GM23338 (cell line): Measurements from ENCODE around the gene FHIT. TPM values are rescaled to one million over a fixed set of nuclear protein-coding genes. Genes with fewer than 3 reads are reported as not detected.

Experiments
- ATAC-seq: fragments of 200-7000 bp; cut with Tn5 transposase; 3 replicates; pipeline ENCODE4 v1.9.1; 2020
- DNase-seq: peaks from one replicate; pipeline ENCODE4 v3.0.0-alpha.2; 2015; ENCODE audit warnings: low spot score
- H2AFZ ChIP-seq: fragments of 200-600 bp; sonication (generic); 2 replicates; pipeline ENCODE4 v1.8.0; 2016; ENCODE audit warnings: antibody characterized with exemption, mild to moderate bottlenecking, moderate library complexity
- H3F3A ChIP-seq: fragments of 200-600 bp; sonication (generic); replicated peaks from 2 replicates; pipeline ENCODE4 v1.8.0; 2017; ENCODE audit warnings: antibody characterized with exemption, mixed run types, low read depth
- H3K27ac ChIP-seq: fragments of 200-600 bp; sonication (generic); 2 replicates; pipeline ENCODE4 v1.6.1; 2016; ENCODE audit warnings: low read depth
- H3K27me3 ChIP-seq: fragments of 200-600 bp; sonication (generic); 2 replicates; pipeline ENCODE4 v1.8.0; 2016; ENCODE audit warnings: mild to moderate bottlenecking, mixed run types, moderate library complexity; ENCODE audit not compliant: insufficient read depth
- H3K36me3 ChIP-seq: fragments of 200-600 bp; sonication (generic); 2 replicates; pipeline ENCODE4 v1.8.0; 2016; ENCODE audit warnings: mild to moderate bottlenecking; ENCODE audit not compliant: insufficient read depth
- H3K4me1 ChIP-seq: fragments of 200-600 bp; sonication (generic); 2 replicates; pipeline ENCODE4 v1.8.0; 2016; ENCODE audit warnings: mild to moderate bottlenecking, moderate library complexity; ENCODE audit not compliant: insufficient read depth
- H3K4me2 ChIP-seq: fragments of 200-600 bp; sonication (generic); 2 replicates; pipeline ENCODE4 v1.7.1; 2017; ENCODE audit warnings: mixed run types
- H3K4me3 ChIP-seq: fragments of 200-600 bp; sonication (generic); 2 replicates; pipeline ENCODE4 v1.6.1; 2016; ENCODE audit warnings: mixed run types
- H3K79me2 ChIP-seq: fragments of 200-600 bp; sonication (generic); replicated peaks from 2 replicates; pipeline ENCODE4 v1.8.0; 2017; ENCODE audit warnings: mild to moderate bottlenecking; ENCODE audit not compliant: insufficient read depth
- H3K9me2 ChIP-seq: fragments of 200-600 bp; sonication (generic); 2 replicates; pipeline ENCODE4 v1.8.0; 2017; ENCODE audit not compliant: insufficient read depth
- H4K20me1 ChIP-seq: fragments of 200-600 bp; sonication (generic); replicated peaks from 2 replicates; pipeline ENCODE4 v1.8.0; 2017; ENCODE audit warnings: mild to moderate bottlenecking; ENCODE audit not compliant: insufficient read depth
- H3K27ac Mint-ChIP-seq: 2 replicates; pipeline ENCODE4 v1.8.0; 2020; ENCODE audit warnings: inconsistent platforms, mild to moderate bottlenecking, moderate library complexity, mixed read lengths
- H3K27me3 Mint-ChIP-seq: 3 replicates; pipeline ENCODE4 v1.8.0; 2022; ENCODE audit warnings: low read depth, mild to moderate bottlenecking, moderate library complexity, mixed read lengths, inconsistent platforms; ENCODE audit not compliant: insufficient read depth, poor library complexity
- H3K36me3 Mint-ChIP-seq: 3 replicates; pipeline ENCODE4 v1.8.0; 2021; ENCODE audit warnings: low read depth, mild to moderate bottlenecking, inconsistent platforms, moderate library complexity, mixed read lengths
- H3K4me1 Mint-ChIP-seq: 3 replicates; pipeline ENCODE4 v1.8.0; 2020; ENCODE audit warnings: mild to moderate bottlenecking, inconsistent platforms, mixed read lengths
- H3K4me3 Mint-ChIP-seq: 3 replicates; pipeline ENCODE4 v1.8.0; 2021; ENCODE audit warnings: moderate library complexity, mild to moderate bottlenecking, inconsistent platforms, mixed read lengths
- H3K9me3 Mint-ChIP-seq: 3 replicates; pipeline ENCODE4 v1.8.0; 2020; ENCODE audit warnings: moderate library complexity, mild to moderate bottlenecking, inconsistent platforms, mixed read lengths
- CREB1 ChIP-seq: fragments of 250-450 bp; sonication (Bioruptor Pico); IDR thresholded peaks from 2 replicates; pipeline ENCODE4 v1.5.0; 2020; ENCODE audit warnings: low read depth, mild to moderate bottlenecking, moderate library complexity
- EZH2 ChIP-seq: fragments of 200-600 bp; sonication (generic); IDR thresholded peaks from one replicate; pipeline ENCODE4 v1.8.0; 2017; ENCODE audit warnings: antibody characterized with exemption, mild to moderate bottlenecking, low read depth; ENCODE audit not compliant: unreplicated experiment
- EZH2phosphoT487 ChIP-seq: fragments of 200-600 bp; sonication (generic); IDR thresholded peaks from one replicate; pipeline ENCODE4 v1.8.1; 2018; ENCODE audit warnings: antibody characterized with exemption; ENCODE audit not compliant: unreplicated experiment
- JUNB ChIP-seq: IDR thresholded peaks from one replicate; pipeline ENCODE4 v1.6.1; 2016; ENCODE audit warnings: antibody characterized with exemption; ENCODE audit not compliant: unreplicated experiment
- NANOG ChIP-seq: IDR thresholded peaks from 2 replicates; pipeline ENCODE4 v1.6.1; 2016; ENCODE audit warnings: antibody characterized with exemption, borderline replicate concordance
- POLR2AphosphoS5 ChIP-seq: IDR thresholded peaks from 2 replicates; pipeline ENCODE4 v1.6.1; 2016; ENCODE audit warnings: antibody characterized with exemption, low read depth
- STAT1 ChIP-seq: IDR thresholded peaks from one replicate; pipeline ENCODE4 v1.6.1; 2016; ENCODE audit warnings: antibody characterized with exemption; ENCODE audit not compliant: unreplicated experiment
- ZNF114 ChIP-seq: fragments of 250-450 bp; sonication (Bioruptor Pico); IDR thresholded peaks from 2 replicates; pipeline ENCODE4 v1.5.0; 2020; ENCODE audit warnings: mild to moderate bottlenecking, moderate library complexity
- ZNF331 ChIP-seq: fragments of 250-450 bp; sonication (Bioruptor Pico); IDR thresholded peaks from 2 replicates; pipeline ENCODE4 v1.5.0; 2020; ENCODE audit warnings: low read depth, mild to moderate bottlenecking, moderate library complexity
- polyA plus RNA-seq: library from polyadenylated mRNA; unstranded; fragments of >200 nt; fragmentation: Nextera tagmentation; extraction: Ambion mirVana; gene quantifications from 2 replicates; pipeline ENCODE4 v1.2.1, GENCODE V29; 2016
- total RNA-seq: library from RNA; depleted of rRNA; stranded (reverse); fragments of >200 nt; shearing (Covaris generic); gene quantifications from 2 replicates; pipeline ENCODE4 v1.2.3, GENCODE V29; 2014
- TF ChIP-seq, protein P1 (sequence below): fragments of 250-450 bp; sonication (Bioruptor Pico); IDR thresholded peaks from 2 replicates; pipeline ENCODE4 v1.5.0; 2020; ENCODE audit warnings: mild to moderate bottlenecking, moderate library complexity
- TF ChIP-seq, protein P2 (sequence below): IDR thresholded peaks from one replicate; pipeline ENCODE4 v1.6.1; 2018; ENCODE audit warnings: antibody characterized with exemption; ENCODE audit not compliant: unreplicated experiment
- TF ChIP-seq, protein P3 (sequence below): IDR thresholded peaks from 2 replicates; pipeline ENCODE4 v1.6.1; 2016; ENCODE audit warnings: antibody characterized with exemption

Gene FHIT
- total and polyA plus RNA-seq, 2 experiments from 2014 or later = 3.0 to 8.3 TPM

DNA sequence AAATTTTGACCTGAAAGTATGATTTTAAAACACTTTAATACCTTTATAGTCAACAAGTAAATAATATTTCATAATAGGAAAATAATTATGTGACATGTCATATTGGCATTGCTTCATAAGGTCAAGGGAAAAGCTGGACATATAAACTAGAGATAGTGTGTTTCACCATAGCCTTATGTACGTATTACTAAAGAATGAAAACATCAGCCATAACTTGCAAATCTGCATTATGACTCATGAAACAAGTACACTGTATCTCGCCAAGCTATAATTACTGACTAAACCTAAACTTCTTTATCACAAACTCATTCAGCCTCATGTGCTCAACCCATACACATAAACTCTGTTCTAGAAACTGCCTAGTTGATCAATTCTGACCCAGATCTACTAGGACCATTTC, 950.1 kb downstream of the FHIT start (continued):
- TF ChIP-seq, protein P1, sequence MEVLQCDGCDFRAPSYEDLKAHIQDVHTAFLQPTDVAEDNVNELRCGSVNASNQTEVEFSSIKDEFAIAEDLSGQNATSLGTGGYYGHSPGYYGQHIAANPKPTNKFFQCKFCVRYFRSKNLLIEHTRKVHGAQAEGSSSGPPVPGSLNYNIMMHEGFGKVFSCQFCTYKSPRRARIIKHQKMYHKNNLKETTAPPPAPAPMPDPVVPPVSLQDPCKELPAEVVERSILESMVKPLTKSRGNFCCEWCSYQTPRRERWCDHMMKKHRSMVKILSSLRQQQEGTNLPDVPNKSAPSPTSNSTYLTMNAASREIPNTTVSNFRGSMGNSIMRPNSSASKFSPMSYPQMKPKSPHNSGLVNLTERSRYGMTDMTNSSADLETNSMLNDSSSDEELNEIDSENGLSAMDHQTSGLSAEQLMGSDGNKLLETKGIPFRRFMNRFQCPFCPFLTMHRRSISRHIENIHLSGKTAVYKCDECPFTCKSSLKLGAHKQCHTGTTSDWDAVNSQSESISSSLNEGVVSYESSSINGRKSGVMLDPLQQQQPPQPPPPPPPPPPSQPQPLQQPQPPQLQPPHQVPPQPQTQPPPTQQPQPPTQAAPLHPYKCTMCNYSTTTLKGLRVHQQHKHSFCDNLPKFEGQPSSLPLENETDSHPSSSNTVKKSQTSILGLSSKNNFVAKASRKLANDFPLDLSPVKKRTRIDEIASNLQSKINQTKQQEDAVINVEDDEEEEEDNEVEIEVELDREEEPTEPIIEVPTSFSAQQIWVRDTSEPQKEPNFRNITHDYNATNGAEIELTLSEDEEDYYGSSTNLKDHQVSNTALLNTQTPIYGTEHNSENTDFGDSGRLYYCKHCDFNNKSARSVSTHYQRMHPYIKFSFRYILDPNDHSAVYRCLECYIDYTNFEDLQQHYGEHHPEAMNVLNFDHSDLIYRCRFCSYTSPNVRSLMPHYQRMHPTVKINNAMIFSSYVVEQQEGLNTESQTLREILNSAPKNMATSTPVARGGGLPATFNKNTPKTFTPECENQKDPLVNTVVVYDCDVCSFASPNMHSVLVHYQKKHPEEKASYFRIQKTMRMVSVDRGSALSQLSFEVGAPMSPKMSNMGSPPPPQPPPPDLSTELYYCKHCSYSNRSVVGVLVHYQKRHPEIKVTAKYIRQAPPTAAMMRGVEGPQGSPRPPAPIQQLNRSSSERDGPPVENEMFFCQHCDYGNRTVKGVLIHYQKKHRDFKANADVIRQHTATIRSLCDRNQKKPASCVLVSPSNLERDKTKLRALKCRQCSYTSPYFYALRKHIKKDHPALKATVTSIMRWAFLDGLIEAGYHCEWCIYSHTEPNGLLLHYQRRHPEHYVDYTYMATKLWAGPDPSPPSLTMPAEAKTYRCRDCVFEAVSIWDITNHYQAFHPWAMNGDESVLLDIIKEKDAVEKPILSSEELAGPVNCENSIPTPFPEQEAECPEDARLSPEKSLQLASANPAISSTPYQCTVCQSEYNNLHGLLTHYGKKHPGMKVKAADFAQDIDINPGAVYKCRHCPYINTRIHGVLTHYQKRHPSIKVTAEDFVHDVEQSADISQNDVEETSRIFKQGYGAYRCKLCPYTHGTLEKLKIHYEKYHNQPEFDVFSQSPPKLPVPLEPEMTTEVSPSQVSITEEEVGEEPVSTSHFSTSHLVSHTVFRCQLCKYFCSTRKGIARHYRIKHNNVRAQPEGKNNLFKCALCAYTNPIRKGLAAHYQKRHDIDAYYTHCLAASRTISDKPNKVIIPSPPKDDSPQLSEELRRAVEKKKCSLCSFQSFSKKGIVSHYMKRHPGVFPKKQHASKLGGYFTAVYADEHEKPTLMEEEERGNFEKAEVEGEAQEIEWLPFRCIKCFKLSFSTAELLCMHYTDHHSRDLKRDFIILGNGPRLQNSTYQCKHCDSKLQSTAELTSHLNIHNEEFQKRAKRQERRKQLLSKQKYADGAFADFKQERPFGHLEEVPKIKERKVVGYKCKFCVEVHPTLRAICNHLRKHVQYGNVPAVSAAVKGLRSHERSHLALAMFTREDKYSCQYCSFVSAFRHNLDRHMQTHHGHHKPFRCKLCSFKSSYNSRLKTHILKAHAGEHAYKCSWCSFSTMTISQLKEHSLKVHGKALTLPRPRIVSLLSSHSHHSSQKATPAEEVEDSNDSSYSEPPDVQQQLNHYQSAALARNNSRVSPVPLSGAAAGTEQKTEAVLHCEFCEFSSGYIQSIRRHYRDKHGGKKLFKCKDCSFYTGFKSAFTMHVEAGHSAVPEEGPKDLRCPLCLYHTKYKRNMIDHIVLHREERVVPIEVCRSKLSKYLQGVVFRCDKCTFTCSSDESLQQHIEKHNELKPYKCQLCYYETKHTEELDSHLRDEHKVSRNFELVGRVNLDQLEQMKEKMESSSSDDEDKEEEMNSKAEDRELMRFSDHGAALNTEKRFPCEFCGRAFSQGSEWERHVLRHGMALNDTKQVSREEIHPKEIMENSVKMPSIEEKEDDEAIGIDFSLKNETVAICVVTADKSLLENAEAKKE (CRISPR knock-in tag) = no peak
- TF ChIP-seq, protein P2, sequence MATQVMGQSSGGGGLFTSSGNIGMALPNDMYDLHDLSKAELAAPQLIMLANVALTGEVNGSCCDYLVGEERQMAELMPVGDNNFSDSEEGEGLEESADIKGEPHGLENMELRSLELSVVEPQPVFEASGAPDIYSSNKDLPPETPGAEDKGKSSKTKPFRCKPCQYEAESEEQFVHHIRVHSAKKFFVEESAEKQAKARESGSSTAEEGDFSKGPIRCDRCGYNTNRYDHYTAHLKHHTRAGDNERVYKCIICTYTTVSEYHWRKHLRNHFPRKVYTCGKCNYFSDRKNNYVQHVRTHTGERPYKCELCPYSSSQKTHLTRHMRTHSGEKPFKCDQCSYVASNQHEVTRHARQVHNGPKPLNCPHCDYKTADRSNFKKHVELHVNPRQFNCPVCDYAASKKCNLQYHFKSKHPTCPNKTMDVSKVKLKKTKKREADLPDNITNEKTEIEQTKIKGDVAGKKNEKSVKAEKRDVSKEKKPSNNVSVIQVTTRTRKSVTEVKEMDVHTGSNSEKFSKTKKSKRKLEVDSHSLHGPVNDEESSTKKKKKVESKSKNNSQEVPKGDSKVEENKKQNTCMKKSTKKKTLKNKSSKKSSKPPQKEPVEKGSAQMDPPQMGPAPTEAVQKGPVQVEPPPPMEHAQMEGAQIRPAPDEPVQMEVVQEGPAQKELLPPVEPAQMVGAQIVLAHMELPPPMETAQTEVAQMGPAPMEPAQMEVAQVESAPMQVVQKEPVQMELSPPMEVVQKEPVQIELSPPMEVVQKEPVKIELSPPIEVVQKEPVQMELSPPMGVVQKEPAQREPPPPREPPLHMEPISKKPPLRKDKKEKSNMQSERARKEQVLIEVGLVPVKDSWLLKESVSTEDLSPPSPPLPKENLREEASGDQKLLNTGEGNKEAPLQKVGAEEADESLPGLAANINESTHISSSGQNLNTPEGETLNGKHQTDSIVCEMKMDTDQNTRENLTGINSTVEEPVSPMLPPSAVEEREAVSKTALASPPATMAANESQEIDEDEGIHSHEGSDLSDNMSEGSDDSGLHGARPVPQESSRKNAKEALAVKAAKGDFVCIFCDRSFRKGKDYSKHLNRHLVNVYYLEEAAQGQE = no peak
- no peak for TF ChIP-seq EZH2

DNA sequence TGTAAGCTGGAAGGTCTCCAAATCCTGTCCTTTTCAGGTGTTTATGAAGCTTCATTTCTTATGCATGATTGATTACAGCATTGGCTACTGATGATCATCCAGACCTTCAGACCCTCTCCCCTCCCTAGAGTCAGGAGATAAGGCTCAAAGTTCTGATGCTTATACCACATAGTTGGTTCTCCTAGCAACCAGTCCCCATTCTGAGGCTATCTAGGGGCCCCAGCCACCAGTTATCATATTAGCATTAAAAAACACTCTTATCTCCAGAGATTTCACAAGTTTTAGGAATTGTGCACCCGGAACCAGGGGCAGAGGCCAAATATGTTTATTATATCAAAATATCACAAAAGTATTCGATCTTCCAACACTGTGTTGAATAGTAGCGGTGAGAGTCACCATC, 953.1 kb downstream of the FHIT start:
- H3K27ac ChIP-seq = no peak overlapping the region
- no peak overlapping the region for H2AFZ ChIP-seq
- H3K27me3 Mint-ChIP-seq = peaks cover 3% of the 10 kb centered on the region
- H3K9me2 ChIP-seq = peaks cover 13% of the 10 kb centered on the region
- no peaks in the 10 kb centered on the region for H3K36me3 Mint-ChIP-seq
- H3K79me2 ChIP-seq = no peaks in the 10 kb centered on the region
- ATAC-seq (no peak), DNase-seq (no peak)
- no peak overlapping the region for H3K27ac Mint-ChIP-seq
- no peak overlapping the region for H3K4me3 Mint-ChIP-seq
- peaks cover 3% of the 10 kb centered on the region; the same call in 1 of the 3 replicates for H3K9me3 Mint-ChIP-seq
- H3K4me2 ChIP-seq = no peak overlapping the region
- no peaks in the 10 kb centered on the region for H3K27me3 ChIP-seq
- no peaks in the 10 kb centered on the region for H4K20me1 ChIP-seq
- no peak overlapping the region for H3K4me3 ChIP-seq
- no peaks in the 10 kb centered on the region for H3K36me3 ChIP-seq
- no peaks in the 10 kb centered on the region for H3K4me1 Mint-ChIP-seq
- no peaks in the 10 kb centered on the region for H3F3A ChIP-seq
- H3K4me1 ChIP-seq = no peaks in the 10 kb centered on the region
- TF ChIP-seq POLR2AphosphoS5 (no peak), NANOG (no peak), CREB1 (CRISPR knock-in tag) (no peak), JUNB (no peak), EZH2phosphoT487 (no peak), ZNF331 (CRISPR knock-in tag) (no peak), STAT1 (no peak), ZNF114 (no peak)
- TF ChIP-seq, protein P3, sequence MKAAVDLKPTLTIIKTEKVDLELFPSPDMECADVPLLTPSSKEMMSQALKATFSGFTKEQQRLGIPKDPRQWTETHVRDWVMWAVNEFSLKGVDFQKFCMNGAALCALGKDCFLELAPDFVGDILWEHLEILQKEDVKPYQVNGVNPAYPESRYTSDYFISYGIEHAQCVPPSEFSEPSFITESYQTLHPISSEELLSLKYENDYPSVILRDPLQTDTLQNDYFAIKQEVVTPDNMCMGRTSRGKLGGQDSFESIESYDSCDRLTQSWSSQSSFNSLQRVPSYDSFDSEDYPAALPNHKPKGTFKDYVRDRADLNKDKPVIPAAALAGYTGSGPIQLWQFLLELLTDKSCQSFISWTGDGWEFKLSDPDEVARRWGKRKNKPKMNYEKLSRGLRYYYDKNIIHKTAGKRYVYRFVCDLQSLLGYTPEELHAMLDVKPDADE = no peak
